Breast epithelium (tissue), 3 donors: ENCODE data around the gene ZNF620.

Source experiments
- CTCF ChIP-seq, 3 donors: fragments of 450-650 bp; IDR thresholded peaks; one replicate each; pipeline ENCODE4 v1.5.1; 2016 to 2017; ENCODE audit warnings: antibody characterized with exemption in 3 of 3, mild to moderate bottlenecking in 3 of 3, moderate library complexity in 3 of 3
- POLR2A ChIP-seq: fragments of 450-650 bp; IDR thresholded peaks from one replicate; pipeline ENCODE4 v1.6.1; 2016; ENCODE audit warnings: antibody characterized with exemption, mild to moderate bottlenecking, moderate library complexity

- TF ChIP-seq CTCF (IDR thresholded peaks at IDR 0.05) (peak in 1 of 3 donors; percentile 13), POLR2A (peak; percentile 87)
These were observed 18.9 kb downstream of the ZNF620 start, which contains the start of gene ZNF621 for GRCh38 chr3:40524568-40525285.
